Osteocyte (in vitro differentiated cells): ENCODE data around the gene IRF5. TPM values are rescaled to one million over a fixed set of nuclear protein-coding genes. Genes with fewer than 3 reads are reported as not detected.
A peak's percentile ranks its signal among the peaks of the same experiment; 100 is the strongest.

ENCODE experiments used
- DNase-seq: peaks from one replicate; pipeline ENCODE4 v3.0.0; 2021; ENCODE audit warnings: mixed read lengths; ENCODE audit not compliant: unreplicated experiment; ENCODE audit errors: extremely low spot score
- H3K27ac Mint-ChIP-seq: one replicate; pipeline ENCODE4 v1.8.0; 2021; ENCODE audit warnings: mild to moderate bottlenecking, mixed read lengths; ENCODE audit not compliant: unreplicated experiment
- H3K27me3 Mint-ChIP-seq: one replicate; pipeline ENCODE4 v1.8.0; 2021; ENCODE audit warnings: mixed read lengths; ENCODE audit not compliant: unreplicated experiment
- H3K36me3 Mint-ChIP-seq: one replicate; pipeline ENCODE4 v1.8.0; 2021; ENCODE audit warnings: mixed read lengths; ENCODE audit not compliant: unreplicated experiment
- H3K4me1 Mint-ChIP-seq: one replicate; pipeline ENCODE4 v1.8.0; 2021; ENCODE audit warnings: mixed read lengths; ENCODE audit not compliant: unreplicated experiment
- H3K4me3 Mint-ChIP-seq: one replicate; pipeline ENCODE4 v1.8.0; 2021; ENCODE audit warnings: mild to moderate bottlenecking, moderate library complexity, mixed read lengths; ENCODE audit not compliant: unreplicated experiment
- H3K9me3 Mint-ChIP-seq: one replicate; pipeline ENCODE4 v1.8.0; 2021; ENCODE audit warnings: mixed read lengths; ENCODE audit not compliant: unreplicated experiment
- CTCF ChIP-seq: fragments of 200-600 bp; sonication (generic); IDR thresholded peaks from 2 replicates; pipeline ENCODE4 v1.5.0; 2021; ENCODE audit warnings: antibody characterized with exemption, mild to moderate bottlenecking, moderate library complexity
- total RNA-seq: library from RNA; stranded (reverse); gene quantifications from 2 replicates; pipeline ENCODE4 v1.2.1, GENCODE V29; 2021

The IRF5 gene
- total RNA-seq, 1 donor from 2014 or later, result 0.24 TPM

GRCh38 chr7:128932862-128933179 is 4.9 kb upstream of the IRF5 start:
- Mint-ChIP-seq H3K4me3 (no peak overlapping the region), H3K27me3 (peaks cover 22% of the 10 kb centered on the region), H3K27ac (no peak overlapping the region), H3K4me1 (peaks cover 5% of the 10 kb centered on the region), H3K36me3 (no peaks in the 10 kb centered on the region), H3K9me3 (no peaks in the 10 kb centered on the region)
- DNase-seq, result no peak
- no peak for TF ChIP-seq CTCF

- no peak for DNase-seq
- Mint-ChIP-seq H3K4me3 (no peak overlapping the region), H3K36me3 (no peaks in the 10 kb centered on the region), H3K4me1 (peaks cover 6% of the 10 kb centered on the region), H3K9me3 (no peaks in the 10 kb centered on the region), H3K27ac (no peak overlapping the region), H3K27me3 (peaks cover 23% of the 10 kb centered on the region)
- no peak for TF ChIP-seq CTCF
Measured at GRCh38 chr7:128933180-128933891, 4.4 kb upstream of the IRF5 start.

DNA sequence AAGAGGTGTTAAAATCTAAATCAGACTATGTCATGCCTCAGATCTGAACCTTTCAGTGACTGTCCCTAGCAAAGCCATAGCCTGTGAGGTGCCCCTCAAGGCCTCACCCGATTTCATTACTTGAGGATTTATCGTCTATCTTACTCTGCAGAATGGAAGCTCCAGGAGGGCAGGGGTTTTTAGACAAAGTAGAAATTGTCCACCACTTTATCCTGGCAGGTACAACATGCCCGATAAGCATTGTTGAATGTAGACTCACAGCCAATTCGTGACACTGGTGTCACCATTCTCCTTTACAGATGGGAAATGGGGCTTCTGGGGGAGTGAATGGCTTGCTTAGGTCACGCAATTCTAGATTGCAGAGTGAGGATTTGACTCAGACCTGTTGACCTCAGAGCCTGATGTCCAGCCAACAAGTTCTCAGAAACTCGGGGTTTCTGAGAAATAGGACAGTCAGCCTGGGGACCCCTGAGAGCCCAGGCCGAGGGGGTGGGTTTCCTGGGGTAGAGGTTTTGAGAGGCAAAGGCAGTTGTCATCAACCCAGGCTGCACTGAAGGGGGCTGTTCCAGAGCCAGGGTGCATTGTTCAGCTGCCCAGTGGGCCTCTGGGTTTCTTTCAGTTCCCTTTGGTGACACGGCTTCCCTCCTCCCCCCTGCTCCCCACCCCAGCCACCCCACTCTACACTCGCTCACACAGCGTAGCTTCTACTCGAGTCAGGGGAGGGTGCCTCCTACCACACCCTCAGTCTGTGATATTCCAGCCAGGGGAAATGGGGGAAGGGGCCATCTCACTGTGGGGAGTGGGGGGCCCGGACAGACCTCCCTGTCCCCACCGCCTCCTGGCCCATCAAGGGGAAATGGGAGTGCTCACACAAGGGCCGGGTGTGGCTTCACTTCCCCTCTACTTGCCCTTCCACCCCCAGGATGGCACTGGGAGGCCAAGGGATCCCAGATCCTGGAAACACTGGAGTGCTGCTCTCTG is 3.1 kb upstream of the IRF5 start:
- H3K9me3 Mint-ChIP-seq, result no peaks in the 10 kb centered on the region
- no peak for TF ChIP-seq CTCF
- peaks cover 27% of the 10 kb centered on the region for H3K27me3 Mint-ChIP-seq
- H3K27ac Mint-ChIP-seq, result no peak overlapping the region
- H3K36me3 Mint-ChIP-seq, result no peaks in the 10 kb centered on the region
- no peak for DNase-seq
- peaks cover 10% of the 10 kb centered on the region for H3K4me1 Mint-ChIP-seq
- H3K4me3 Mint-ChIP-seq, result no peak overlapping the region

GRCh38 chr7:128935342-128935730 is 2.4 kb upstream of the IRF5 start:
- Mint-ChIP-seq H3K27me3 (peaks cover 30% of the 10 kb centered on the region), H3K4me3 (no peak overlapping the region), H3K9me3 (no peaks in the 10 kb centered on the region), H3K4me1 (peaks cover 10% of the 10 kb centered on the region), H3K27ac (no peak overlapping the region), H3K36me3 (no peaks in the 10 kb centered on the region)
- no peak for DNase-seq
- no peak for TF ChIP-seq CTCF

- no peak for DNase-seq
- Mint-ChIP-seq H3K4me1 (peaks cover 10% of the 10 kb centered on the region), H3K27ac (no peak overlapping the region), H3K36me3 (no peaks in the 10 kb centered on the region), H3K4me3 (peak overlapping the region; percentile 50), H3K9me3 (no peaks in the 10 kb centered on the region), H3K27me3 (peaks cover 42% of the 10 kb centered on the region)
- TF ChIP-seq CTCF, result no peak
Measured at GRCh38 chr7:128936798-128937197, 929 bp upstream of the IRF5 start.
